GM12801 (cell line): Measurements from ENCODE around the gene SCNN1B.

Experiments
- TF ChIP-seq, protein P1 (sequence below): IDR thresholded peaks from one replicate; pipeline ENCODE4 v1.5.1; 2011; ENCODE audit warnings: control low read depth; ENCODE audit not compliant: insufficient read length; ENCODE audit errors: extremely low read depth

The SCNN1B gene

DNA sequence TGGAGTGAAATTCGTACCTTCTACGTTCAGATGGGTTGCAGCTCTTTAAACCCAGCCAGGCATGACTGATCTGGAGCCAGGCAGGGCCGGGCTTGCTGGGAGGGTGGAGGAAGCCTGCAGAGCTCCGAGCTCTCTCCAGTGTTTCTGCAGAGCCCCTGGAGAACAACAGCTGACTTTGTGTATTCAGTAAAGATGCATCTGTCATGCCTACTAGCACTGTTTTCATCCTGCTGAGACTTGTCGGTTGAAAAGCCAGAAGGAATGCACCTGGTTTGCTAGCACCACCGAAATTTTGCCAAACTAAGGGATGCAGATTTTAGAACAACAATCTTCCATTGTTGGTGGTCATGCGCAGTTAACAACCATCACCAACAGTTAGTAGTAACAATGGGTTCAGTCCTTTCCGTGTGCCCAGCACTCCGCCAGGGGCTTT lies 22.4 kb upstream of the SCNN1B start:
- TF ChIP-seq, protein P1, sequence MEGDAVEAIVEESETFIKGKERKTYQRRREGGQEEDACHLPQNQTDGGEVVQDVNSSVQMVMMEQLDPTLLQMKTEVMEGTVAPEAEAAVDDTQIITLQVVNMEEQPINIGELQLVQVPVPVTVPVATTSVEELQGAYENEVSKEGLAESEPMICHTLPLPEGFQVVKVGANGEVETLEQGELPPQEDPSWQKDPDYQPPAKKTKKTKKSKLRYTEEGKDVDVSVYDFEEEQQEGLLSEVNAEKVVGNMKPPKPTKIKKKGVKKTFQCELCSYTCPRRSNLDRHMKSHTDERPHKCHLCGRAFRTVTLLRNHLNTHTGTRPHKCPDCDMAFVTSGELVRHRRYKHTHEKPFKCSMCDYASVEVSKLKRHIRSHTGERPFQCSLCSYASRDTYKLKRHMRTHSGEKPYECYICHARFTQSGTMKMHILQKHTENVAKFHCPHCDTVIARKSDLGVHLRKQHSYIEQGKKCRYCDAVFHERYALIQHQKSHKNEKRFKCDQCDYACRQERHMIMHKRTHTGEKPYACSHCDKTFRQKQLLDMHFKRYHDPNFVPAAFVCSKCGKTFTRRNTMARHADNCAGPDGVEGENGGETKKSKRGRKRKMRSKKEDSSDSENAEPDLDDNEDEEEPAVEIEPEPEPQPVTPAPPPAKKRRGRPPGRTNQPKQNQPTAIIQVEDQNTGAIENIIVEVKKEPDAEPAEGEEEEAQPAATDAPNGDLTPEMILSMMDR: no peak

DNA sequence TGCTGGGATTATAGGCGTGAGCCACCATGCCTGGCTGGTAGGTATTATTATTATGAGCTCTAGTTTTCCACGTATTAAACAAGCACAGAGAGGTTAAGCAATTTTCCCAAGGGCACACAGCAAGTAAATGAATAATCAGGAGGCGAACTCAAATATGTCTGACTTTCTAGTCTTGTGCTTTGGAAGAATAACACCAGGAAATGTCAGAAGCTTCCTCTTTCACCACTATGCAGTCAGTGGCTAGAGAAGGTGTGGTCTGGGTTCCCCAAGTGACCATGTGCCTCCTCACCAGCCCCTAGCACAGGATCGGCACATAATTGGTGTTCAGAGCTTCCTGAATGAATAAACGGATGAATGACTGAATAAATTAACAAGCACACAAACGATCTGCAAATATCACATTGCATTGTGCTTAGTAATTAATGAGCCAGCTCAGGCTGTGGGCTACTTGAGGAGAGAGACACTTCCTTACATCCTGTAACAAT lies 21.6 kb upstream of the SCNN1B start:
- TF ChIP-seq, protein P1: no peak

DNA sequence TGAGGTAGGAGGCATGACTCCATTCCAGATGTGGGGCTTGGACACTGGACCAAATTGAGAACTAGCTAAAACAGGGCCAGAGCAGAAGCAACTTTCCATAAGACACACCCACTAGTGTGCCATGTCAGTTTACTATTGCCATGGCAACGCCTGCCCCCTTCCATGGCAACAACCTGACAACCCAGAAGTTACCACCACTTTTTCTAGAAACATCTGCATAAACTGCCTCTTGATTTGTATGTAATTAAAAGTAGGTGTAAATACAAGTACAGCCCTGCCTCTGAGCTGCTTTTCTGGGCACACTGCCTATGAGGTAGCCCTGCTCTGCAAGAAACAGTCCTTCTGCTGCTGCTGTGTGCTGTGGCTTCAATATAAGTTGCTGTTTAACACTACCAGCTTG lies 19.5 kb upstream of the SCNN1B start:
- TF ChIP-seq, protein P1: no peak

DNA sequence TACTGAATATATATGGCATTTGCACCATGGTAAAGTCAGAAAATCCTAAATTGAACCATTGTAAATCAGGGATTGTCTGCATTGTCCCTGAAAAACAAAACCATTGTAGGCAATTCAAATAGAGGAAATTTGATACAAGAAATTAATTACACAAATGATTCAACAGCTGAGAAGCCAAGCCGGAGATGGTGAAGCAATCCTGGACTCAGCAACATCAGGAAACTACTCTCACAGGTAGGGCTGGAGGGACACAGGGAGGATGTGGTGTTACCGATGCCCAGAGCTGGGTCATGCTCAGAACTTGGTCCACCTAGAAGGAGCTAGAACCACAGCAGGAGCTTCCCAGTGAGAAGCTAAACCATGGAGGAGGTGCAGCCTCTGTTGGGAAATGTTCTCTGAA lies 18.5 kb upstream of the SCNN1B start:
- TF ChIP-seq, protein P1: no peak

DNA sequence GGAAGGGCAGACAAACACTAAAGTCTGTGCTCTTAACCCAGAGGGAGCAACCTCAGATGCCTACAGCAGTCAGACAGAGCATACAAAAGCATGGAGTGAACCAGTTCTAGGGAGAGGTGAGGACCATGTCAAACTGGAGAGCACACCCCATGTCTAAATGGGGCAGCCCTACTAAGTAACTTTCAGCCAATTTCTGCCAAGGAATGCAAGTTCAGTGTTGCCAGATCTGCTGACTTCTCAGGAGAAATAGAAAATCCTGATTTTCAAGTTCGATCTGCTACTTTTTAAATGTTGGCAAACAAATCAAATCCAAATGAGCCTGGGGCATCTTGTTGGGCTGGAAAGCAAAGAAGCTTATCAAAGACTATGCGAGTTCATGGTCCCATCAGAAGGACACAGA lies 17.5 kb upstream of the SCNN1B start:
- TF ChIP-seq, protein P1: no peak

DNA sequence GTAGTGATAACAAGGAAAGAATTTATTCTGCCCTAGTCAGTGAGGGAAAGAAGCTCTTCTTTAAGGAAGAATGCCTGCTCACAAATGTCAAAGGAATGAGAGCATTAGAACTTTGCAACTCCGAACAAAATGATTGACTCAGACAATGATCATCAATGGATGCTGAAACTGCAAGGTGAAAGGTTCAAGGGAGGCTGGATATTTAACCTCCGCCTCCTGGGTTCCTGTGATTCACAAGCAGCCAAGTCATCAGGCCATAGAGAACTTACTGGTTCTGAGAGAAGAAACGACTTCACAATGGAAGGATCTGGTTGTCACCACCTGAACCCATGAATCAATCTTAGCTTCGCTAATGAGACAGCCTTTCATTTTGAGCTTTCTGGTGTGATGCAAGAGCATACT lies 16.0 kb upstream of the SCNN1B start:
- TF ChIP-seq, protein P1: no peak

DNA sequence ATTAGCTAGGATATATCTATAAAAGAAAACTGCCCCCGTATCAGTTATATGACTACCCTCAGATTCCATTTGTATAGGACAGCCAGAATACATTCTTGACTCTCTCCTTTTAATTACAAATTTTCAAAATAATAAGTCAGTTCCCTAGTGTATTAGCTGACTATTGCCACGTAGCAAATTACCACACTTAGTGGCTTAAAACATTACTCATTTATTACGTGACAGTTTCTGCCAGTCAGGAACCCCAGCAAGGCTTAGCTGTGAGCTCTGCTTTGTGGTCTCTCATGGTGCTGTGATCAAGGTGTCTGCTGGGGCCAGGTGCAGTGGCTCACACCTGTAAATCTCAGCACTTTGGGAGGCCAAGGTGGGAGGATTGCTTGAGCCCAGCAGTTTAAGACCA lies 13.9 kb upstream of the SCNN1B start:
- TF ChIP-seq, protein P1: no peak
